Body of pancreas (tissue), 4 donors: ENCODE results near the gene SALL4. TPM values are rescaled to one million over a fixed set of nuclear protein-coding genes. Genes with fewer than 3 reads are reported as not detected.

Experiments
- ATAC-seq: fragments of 150-250 bp; one replicate; pipeline ENCODE4 v1.9.1; 2016
- DNase-seq, 4 donors: peaks; one replicate each; pipeline ENCODE4 v3.0.0-alpha.2; 2019
- H3K27ac ChIP-seq, 4 donors: fragments of 200-600 bp; sonication (generic); 1 replicate in 3 of 4; 2 replicates in 1 of 4; pipeline versions ENCODE4 v1.5.1 to v1.6.1; 2016 to 2019; ENCODE audit warnings: mild to moderate bottlenecking in 1 of 4, mixed read lengths in 1 of 4, moderate library complexity in 1 of 4
- H3K27me3 ChIP-seq, 2 donors: fragments of 200-600 bp; sonication (generic); one replicate each; pipeline ENCODE4 v1.6.0; 2016; ENCODE audit warnings: mild to moderate bottlenecking in 1 of 2
- H3K36me3 ChIP-seq, 2 donors: fragments of 200-600 bp; sonication (generic); replicated peaks in 1 of 2; 2 replicates each; pipeline ENCODE4 v1.5.1; 2016; ENCODE audit warnings: low read depth in 2 of 2; ENCODE audit not compliant: insufficient read depth in 1 of 2
- H3K4me1 ChIP-seq: fragments of 200-600 bp; sonication (generic); one replicate; pipeline ENCODE4 v1.6.0; 2016
- H3K4me3 ChIP-seq, 2 donors: fragments of 200-600 bp; sonication (generic); 1 replicate in 1 of 2; 2 replicates in 1 of 2; pipeline ENCODE4 v1.5.1; 2016 to 2019
- H3K9me3 ChIP-seq, 3 donors: fragments of 200-600 bp; sonication (generic); 1 replicate in 2 of 3; 2 replicates in 1 of 3; pipeline ENCODE4 v1.5.1; 2016
- POLR2A ChIP-seq, 3 donors: fragments of 450-650 bp; IDR thresholded peaks; one replicate each; pipeline ENCODE4 v1.6.1; 2016; ENCODE audit warnings: antibody characterized with exemption in 3 of 3, mild to moderate bottlenecking in 2 of 3
- WGBS, 2 donors: methylation state at CpG; one replicate each; pipeline ENCODE4 v1.1.5; 2017; 5-methylcytosine and 5-hydroxymethylcytosine counted together
- intact Hi-C: fragments of 100-400 bp; cut with DNase I; formaldehyde crosslinking; loops from one replicate; pipeline ENCODE4 v1.15.1; 2023
- total RNA-seq, 2 donors: library from RNA; depleted of rRNA; stranded (reverse); fragments of >200 nt; gene quantifications; one replicate each; pipeline ENCODE4 v1.1.0, GENCODE V29; 2016
- TF ChIP-seq, protein P1 (sequence below), 7 experiments: fragments of 450-650 bp in 4 of 7; fragments of 200-600 bp in 3 of 7; sonication (generic) in 3 of 7; IDR thresholded peaks; one replicate each; pipeline ENCODE4 v1.5.1; 2016 to 2019; ENCODE audit warnings: antibody characterized with exemption in 7 of 7

Gene SALL4
- total RNA-seq, 2 donors from 2014 or later: 1.6 to 5.9 TPM

DNA sequence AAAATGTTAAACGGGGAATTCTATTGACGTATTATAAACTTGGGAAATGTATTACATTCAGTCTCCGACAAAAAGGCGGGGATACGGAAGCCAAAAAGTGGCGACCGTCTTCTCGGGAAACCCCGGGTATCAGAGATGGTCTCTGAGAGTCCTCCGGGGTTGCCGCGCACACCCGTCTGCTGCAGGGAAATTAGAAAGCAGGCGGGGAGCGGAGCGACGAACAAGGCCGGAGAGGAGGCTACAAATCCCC is 1.5 kb downstream of the SALL4 start:
- 0 to 1% methylated on average over 8 to 18 of the region's 18 CpGs for WGBS, 2 donors
- ATAC-seq: no peak
- Histone ChIP-seq H3K27ac (peak overlapping the region in 3 of 4 donors; percentile 68 to 80 (median 77)), H3K4me1 (peaks cover 20% of the 10 kb centered on the region), H3K9me3 (no peaks in the 10 kb centered on the region), H3K36me3 (no peaks in the 10 kb centered on the region), H3K4me3 (peak overlapping the region in 1 of 2 donors; percentile 44), H3K27me3 (peaks cover 0 to 7% of the 10 kb centered on the region in 2 donors)
- peak; percentile 20 to 39 (median 24) for DNase-seq
- TF ChIP-seq, protein P1, sequence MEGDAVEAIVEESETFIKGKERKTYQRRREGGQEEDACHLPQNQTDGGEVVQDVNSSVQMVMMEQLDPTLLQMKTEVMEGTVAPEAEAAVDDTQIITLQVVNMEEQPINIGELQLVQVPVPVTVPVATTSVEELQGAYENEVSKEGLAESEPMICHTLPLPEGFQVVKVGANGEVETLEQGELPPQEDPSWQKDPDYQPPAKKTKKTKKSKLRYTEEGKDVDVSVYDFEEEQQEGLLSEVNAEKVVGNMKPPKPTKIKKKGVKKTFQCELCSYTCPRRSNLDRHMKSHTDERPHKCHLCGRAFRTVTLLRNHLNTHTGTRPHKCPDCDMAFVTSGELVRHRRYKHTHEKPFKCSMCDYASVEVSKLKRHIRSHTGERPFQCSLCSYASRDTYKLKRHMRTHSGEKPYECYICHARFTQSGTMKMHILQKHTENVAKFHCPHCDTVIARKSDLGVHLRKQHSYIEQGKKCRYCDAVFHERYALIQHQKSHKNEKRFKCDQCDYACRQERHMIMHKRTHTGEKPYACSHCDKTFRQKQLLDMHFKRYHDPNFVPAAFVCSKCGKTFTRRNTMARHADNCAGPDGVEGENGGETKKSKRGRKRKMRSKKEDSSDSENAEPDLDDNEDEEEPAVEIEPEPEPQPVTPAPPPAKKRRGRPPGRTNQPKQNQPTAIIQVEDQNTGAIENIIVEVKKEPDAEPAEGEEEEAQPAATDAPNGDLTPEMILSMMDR (IDR thresholded peaks at IDR 0.05): no peak
- TF ChIP-seq POLR2A (IDR thresholded peaks at IDR 0.05): no peak
- intact Hi-C loops: no loop called here

DNA sequence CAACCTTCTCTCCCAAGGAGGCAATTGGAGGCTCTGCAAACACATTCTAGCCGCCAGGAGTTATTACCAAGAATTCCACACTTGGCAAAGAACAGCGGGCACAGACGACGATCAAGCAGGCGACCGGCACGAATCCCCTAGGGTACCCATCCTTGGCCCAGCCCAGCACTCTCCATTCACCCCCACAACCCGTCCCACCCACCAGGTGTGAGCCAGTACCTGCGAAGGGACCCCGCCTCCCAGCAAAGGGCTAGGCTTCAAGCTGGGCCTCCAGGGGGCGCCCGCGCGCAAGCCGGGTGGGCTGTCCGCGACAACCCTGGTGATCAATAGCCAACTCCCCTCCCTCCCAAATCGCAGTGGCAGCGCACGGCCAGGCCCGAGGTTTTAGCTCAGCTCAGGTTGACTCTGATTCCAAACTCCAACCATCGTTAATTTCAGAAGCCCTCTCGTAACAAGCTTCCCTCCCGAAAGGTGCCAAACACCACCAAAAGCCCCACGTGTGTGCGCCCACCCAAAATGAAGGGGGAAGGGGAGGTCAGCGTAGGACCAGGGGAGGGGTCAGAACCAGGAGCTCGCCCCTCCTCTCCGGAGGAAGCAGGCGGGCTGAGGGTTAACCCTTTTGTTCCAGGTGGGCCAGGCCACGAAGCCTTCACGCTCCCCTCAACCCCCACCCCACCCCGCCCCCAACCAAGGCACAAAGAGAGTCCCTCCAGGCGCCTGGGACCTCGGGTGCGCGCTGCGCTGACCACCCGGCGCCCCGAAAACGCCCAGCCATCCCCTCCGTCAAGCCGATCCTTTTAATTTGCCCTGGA is 2.1 kb downstream of the SALL4 start:
- peaks cover 20% of the 10 kb centered on the region for H3K4me1 ChIP-seq
- intact Hi-C loops: no loop called here
- H3K27me3 ChIP-seq: peaks cover 0 to 7% of the 10 kb centered on the region in 2 donors
- no peaks in the 10 kb centered on the region for H3K36me3 ChIP-seq
- DNase-seq: peak; percentile 68 to 80 (median 74)
- peak; percentile 77 for ATAC-seq
- no peaks in the 10 kb centered on the region for H3K9me3 ChIP-seq
- peak overlapping the region; percentile 16 to 80 (median 72) for H3K27ac ChIP-seq
- WGBS, 2 donors: 1 to 3% methylated on average over 19 to 44 of the region's 44 CpGs
- TF ChIP-seq POLR2A (IDR thresholded peaks at IDR 0.05): peak in 1 of 3 donors; percentile 29
- TF ChIP-seq, protein P1 (IDR thresholded peaks at IDR 0.05): peak; percentile 71 to 86 (median 76)
- peak overlapping the region in 1 of 2 donors; percentile 44 for H3K4me3 ChIP-seq

DNA sequence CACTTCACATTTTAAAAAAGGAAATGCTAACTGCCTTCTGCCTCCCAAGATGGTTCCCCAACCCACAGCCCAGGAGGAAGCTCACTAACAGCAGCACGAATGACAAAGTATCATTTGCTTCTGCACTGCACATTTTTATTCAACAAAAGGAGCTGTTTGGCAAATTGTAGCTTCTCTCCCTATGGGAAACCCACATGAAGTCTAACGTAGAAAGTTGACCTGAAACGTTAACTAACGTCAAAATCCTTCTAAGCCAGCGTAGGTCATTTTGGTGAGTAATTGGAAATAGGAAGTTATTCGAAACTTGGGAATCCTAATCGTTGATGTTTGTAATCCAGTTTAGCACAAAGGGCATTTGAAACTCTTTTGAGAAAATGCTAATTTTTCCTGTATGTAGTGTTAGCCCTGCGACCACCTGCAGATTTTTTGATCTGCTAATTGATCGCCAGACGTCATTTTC is 2.9 kb downstream of the SALL4 start:
- 10 to 17% methylated on average over 10 of the region's 10 CpGs for WGBS, 2 donors
- DNase-seq (no peak), ATAC-seq (no peak)
- Histone ChIP-seq H3K9me3 (no peaks in the 10 kb centered on the region), H3K27me3 (peaks cover 0 to 7% of the 10 kb centered on the region in 2 donors), H3K4me1 (peaks cover 20% of the 10 kb centered on the region), H3K27ac (peak overlapping the region in 2 of 4 donors; percentile 20 to 68), H3K4me3 (no peak overlapping the region), H3K36me3 (no peaks in the 10 kb centered on the region)
- TF ChIP-seq, protein P1 (IDR thresholded peaks at IDR 0.05): no peak
- TF ChIP-seq POLR2A (IDR thresholded peaks at IDR 0.05): no peak
- intact Hi-C loops: no loop called here

DNA sequence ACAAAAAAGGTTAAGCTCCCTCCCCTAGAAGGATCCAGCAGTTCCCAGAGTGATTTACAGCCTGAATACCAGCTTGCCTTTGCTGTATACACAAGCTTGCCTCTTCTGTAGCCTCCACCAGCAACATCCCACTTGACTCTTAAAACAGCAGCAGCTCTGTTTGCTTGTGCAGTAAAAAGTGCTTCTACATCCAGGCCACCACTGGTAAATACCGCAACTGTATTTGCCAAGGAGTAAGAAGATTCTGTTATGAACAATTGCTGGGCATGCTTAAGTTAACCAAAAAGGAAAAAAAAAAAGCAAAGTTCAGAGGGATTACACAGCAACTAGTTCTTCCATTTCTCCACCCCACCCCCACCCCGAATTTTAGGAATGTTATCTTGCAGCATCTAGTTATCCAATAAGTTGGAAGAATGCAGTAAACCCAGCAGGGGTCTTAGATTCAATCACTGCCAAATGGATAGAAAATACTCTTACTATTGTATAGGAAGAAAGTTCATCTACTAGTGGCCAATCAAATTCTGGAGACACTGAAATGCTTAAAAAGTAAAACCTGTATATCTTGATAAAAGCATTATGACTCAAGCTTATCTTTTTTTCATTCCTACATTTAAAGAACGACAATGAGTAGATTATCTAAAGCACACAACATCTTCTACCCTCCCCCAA is 4.8 kb downstream of the SALL4 start:
- H3K27me3 ChIP-seq: peaks cover 0 to 7% of the 10 kb centered on the region in 2 donors
- intact Hi-C loops: no loop called here
- TF ChIP-seq, protein P1 (IDR thresholded peaks at IDR 0.05): no peak
- no peak for TF ChIP-seq POLR2A (IDR thresholded peaks at IDR 0.05)
- peaks cover 20% of the 10 kb centered on the region for H3K4me1 ChIP-seq
- no peaks in the 10 kb centered on the region for H3K9me3 ChIP-seq
- ATAC-seq: no peak
- no peak overlapping the region for H3K27ac ChIP-seq
- DNase-seq: no peak
- WGBS, 2 donors: 21 to 30% methylated on average over 3 of the region's 3 CpGs
- H3K4me3 ChIP-seq: no peak overlapping the region
- no peaks in the 10 kb centered on the region for H3K36me3 ChIP-seq
